HepG2 (cell line): ENCODE data around the gene KRTAP3-3. TPM values are rescaled to one million over a fixed set of nuclear protein-coding genes. Genes with fewer than 3 reads are reported as not detected.

ENCODE experiments used
- ATAC-seq: fragments of 200-7000 bp; cut with Tn5 transposase; 3 replicates; pipeline ENCODE4 v1.9.1; 2020; ENCODE audit warnings: mild to moderate bottlenecking, moderate library complexity
- BruUV-seq: library from RNA; stranded (reverse); fragments of 400-500 nt; replicated peaks from 2 replicates; lab custom pipeline; 2021; lab: Mats Ljungman, UMichigan
- CTCF ChIA-PET: fragments of 300-600 bp; formaldehyde crosslinking; extraction: SDS; loops from one replicate; lab custom pipeline; 2021; ENCODE audit warnings: low total read pairs, inconsistent platforms, low intra/inter-chr PET ratio; lab: Yijun Ruan, JAX
- POLR2A ChIA-PET: fragments of 350-600 bp; sonication (Branson Sonifier 250); formaldehyde crosslinking; loops from one replicate; lab custom pipeline; 2020; ENCODE audit warnings: antibody characterized with exemption, inconsistent platforms; lab: Yijun Ruan, JAX
- DNase-seq: peaks from one replicate; pipeline ENCODE4 v3.0.0-alpha.2; 2015; ENCODE audit warnings: low spot score
- FAIRE-seq: peaks from 3 replicates; lab custom pipeline; 2011; peaks lifted over from hg19 to GRCh38; lab: Jason Lieb, UNC
- H2AFZ ChIP-seq: one replicate; pipeline ENCODE4 v1.6.1; 2011; ENCODE audit warnings: low read length, inconsistent platforms
- H3K27ac ChIP-seq: fragments of 300-600 bp; 3 replicates; pipeline ENCODE4 v1.8.0; 2011; ENCODE audit warnings: mixed run types, mild to moderate bottlenecking, mixed read lengths, low read length, inconsistent platforms; ENCODE audit not compliant: insufficient read depth; ENCODE audit errors: extremely low read length
- H3K27me3 ChIP-seq, 2 experiments: fragments of 200-600 bp in 1 of 2; 2 replicates in 1 of 2; 3 replicates in 1 of 2; pipeline versions ENCODE4 v1.6.0 to v1.8.0; 2011; ENCODE audit warnings: low read length in 2 of 2, mild to moderate bottlenecking in 2 of 2, moderate library complexity in 2 of 2, inconsistent platforms in 1 of 2; ENCODE audit not compliant: insufficient read depth in 2 of 2, control insufficient read depth in 1 of 2
- H3K36me3 ChIP-seq, 2 experiments: fragments of 200-600 bp in 1 of 2; replicated peaks in 1 of 2; 2 replicates in 1 of 2; 3 replicates in 1 of 2; pipeline versions ENCODE4 v1.5.1 to v1.8.0; 2011; ENCODE audit warnings: low read length in 2 of 2, inconsistent platforms in 1 of 2; ENCODE audit not compliant: insufficient read depth in 2 of 2, control insufficient read depth in 1 of 2
- H3K4me1 ChIP-seq: 2 replicates; pipeline ENCODE4 v1.5.1; 2012; ENCODE audit warnings: low read length, inconsistent platforms; ENCODE audit not compliant: insufficient read depth
- H3K4me2 ChIP-seq: 2 replicates; pipeline ENCODE4 v1.6.0; 2011; ENCODE audit warnings: low read depth, low read length, inconsistent platforms
- H3K4me3 ChIP-seq, 3 experiments: fragments of 200-600 bp in 1 of 3; sonication (generic), shearing (Covaris generic) in 1 of 3; replicated peaks in 1 of 3; 2 replicates each; pipeline ENCODE4 v1.5.1; 2011 to 2016; ENCODE audit warnings: low read length in 3 of 3, inconsistent platforms in 2 of 3, low read depth in 2 of 3, mild to moderate bottlenecking in 2 of 3, control low read depth in 1 of 3, mixed read lengths in 1 of 3; ENCODE audit not compliant: insufficient read depth in 1 of 3
- H3K79me2 ChIP-seq: one replicate; pipeline ENCODE4 v1.6.1; 2011; ENCODE audit warnings: low read length, inconsistent platforms; ENCODE audit not compliant: insufficient read depth
- H3K9ac ChIP-seq: 2 replicates; pipeline ENCODE4 v1.6.0; 2011; ENCODE audit warnings: mild to moderate bottlenecking, low read depth, low read length, inconsistent platforms; ENCODE audit not compliant: insufficient read depth
- H3K9me3 ChIP-seq: 2 replicates; pipeline ENCODE4 v1.5.1; 2012; ENCODE audit warnings: mild to moderate bottlenecking, low read length
- H4K20me1 ChIP-seq: 2 replicates; pipeline ENCODE4 v1.6.0; 2011; ENCODE audit warnings: inconsistent platforms, mild to moderate bottlenecking, low read length, moderate library complexity; ENCODE audit not compliant: insufficient read depth
- HDAC1 ChIP-seq: sonication (generic); formaldehyde crosslinking; IDR thresholded peaks from 2 replicates; pipeline ENCODE4 v1.5.1; 2020; ENCODE audit warnings: mild to moderate bottlenecking, missing genetic modification reagents
- HNF4A ChIP-seq: sonication (generic); formaldehyde crosslinking; IDR thresholded peaks from 2 replicates; pipeline ENCODE4 v1.4.0; 2020; ENCODE audit warnings: missing genetic modification reagents
- IKZF1 ChIP-seq: fragments of 450-650 bp; IDR thresholded peaks from 2 replicates; pipeline ENCODE4 v1.7.1; 2016
- NR2F2 ChIP-seq: IDR thresholded peaks from 2 replicates; pipeline ENCODE4 v1.6.1; 2012; ENCODE audit warnings: low read depth, inconsistent platforms, borderline replicate concordance
- NR2F6 ChIP-seq, 2 experiments: IDR thresholded peaks; 2 replicates each; pipeline ENCODE4 v1.6.1; 2016; ENCODE audit warnings: antibody characterized with exemption in 1 of 2, mild to moderate bottlenecking in 1 of 2
- PAXIP1 ChIP-seq: sonication (generic); formaldehyde crosslinking; conservative IDR thresholded peaks from 2 replicates; pipeline ENCODE4 v1.4.0; 2020; ENCODE audit warnings: mild to moderate bottlenecking, missing genetic modification reagents, moderate library complexity
- SNAPC5 ChIP-seq: sonication (generic); formaldehyde crosslinking; IDR thresholded peaks from 2 replicates; pipeline ENCODE4 v1.8.1; 2023; ENCODE audit warnings: mild to moderate bottlenecking, missing genetic modification reagents, borderline replicate concordance
- SOX5 ChIP-seq: IDR thresholded peaks from 2 replicates; pipeline ENCODE4 v1.6.1; 2016; ENCODE audit warnings: borderline replicate concordance
- SOX6 ChIP-seq, 2 experiments: fragments of 450-650 bp in 1 of 2; sonication (generic) in 1 of 2; formaldehyde crosslinking in 1 of 2; IDR thresholded peaks; 2 replicates each; pipeline versions ENCODE4 v1.4.0 to v1.6.1; 2017 to 2020; ENCODE audit warnings: antibody characterized with exemption in 1 of 2, mild to moderate bottlenecking in 1 of 2, missing genetic modification reagents in 1 of 2
- STAG1 ChIP-seq: sonication (generic); formaldehyde crosslinking; IDR thresholded peaks from 2 replicates; pipeline ENCODE4 v1.4.0; 2020; ENCODE audit warnings: missing genetic modification reagents
- TFDP2 ChIP-seq: sonication (generic); formaldehyde crosslinking; IDR thresholded peaks from 2 replicates; pipeline ENCODE4 v1.4.0; 2020; ENCODE audit warnings: missing genetic modification reagents
- ZNF232 ChIP-seq: sonication (generic); formaldehyde crosslinking; IDR thresholded peaks from 2 replicates; pipeline ENCODE4 v1.4.0; 2020; ENCODE audit warnings: missing genetic modification reagents, borderline replicate concordance
- ZNF672 ChIP-seq: sonication (generic); formaldehyde crosslinking; IDR thresholded peaks from 2 replicates; pipeline ENCODE4 v1.8.1; 2022; ENCODE audit warnings: missing genetic modification reagents
- WGBS: methylation state at CpG from one replicate; pipeline ENCODE4 v1.1.6; 2017; ENCODE audit warnings: low lambda C conversion rate; 5-methylcytosine and 5-hydroxymethylcytosine counted together
- in situ Hi-C: cut with HindIII; loops from 2 replicates; pipeline ENCODE4 v1.10.0; 2017; ENCODE audit warnings: low pct_unique_long_range_greater_than_20kb; ENCODE audit not compliant: extremely low pct_ligation_motif_present
- intact Hi-C: fragments of 100-400 bp; cut with micrococcal nuclease; formaldehyde crosslinking; loops from one replicate; pipeline ENCODE4 v1.10.0; 2022; ENCODE audit not compliant: unreplicated experiment
- polyA plus RNA-seq, 8 experiments: library from polyadenylated mRNA; depleted of rRNA in 3 of 8; stranded (reverse) in 7 of 8; unstranded in 1 of 8; fragments of >200 nt; fragmentation: Illumina TruSeq in 4 of 8; extraction: Trizol in 4 of 8; gene quantifications; 2 replicates each; pipeline versions ENCODE4 v1.2.1 to v1.2.3, GENCODE V29; 2011 to 2016; ENCODE audit warnings: low read depth in 4 of 8, missing spikeins in 1 of 8, mixed read lengths in 1 of 8; ENCODE audit not compliant: insufficient read depth in 1 of 8
- total RNA-seq, 5 experiments: library from RNA; depleted of rRNA; stranded (reverse); fragments of >200 nt; fragmentation: Illumina TruSeq; extraction: Trizol; gene quantifications; 2 replicates each; pipeline ENCODE4 v1.2.3, GENCODE V29; 2016; ENCODE audit warnings: low read depth in 1 of 5
- TF ChIP-seq, protein P1 (sequence below): sonication (generic); formaldehyde crosslinking; IDR thresholded peaks from 2 replicates; pipeline ENCODE4 v1.5.1; 2020; ENCODE audit warnings: mild to moderate bottlenecking, missing genetic modification reagents, moderate library complexity

The KRTAP3-3 gene
- total and polyA plus RNA-seq, 2 of the 13 experiments (the other 11 are each of a cell fraction or from before 2014, with no cell fraction given) = not detected

DNA sequence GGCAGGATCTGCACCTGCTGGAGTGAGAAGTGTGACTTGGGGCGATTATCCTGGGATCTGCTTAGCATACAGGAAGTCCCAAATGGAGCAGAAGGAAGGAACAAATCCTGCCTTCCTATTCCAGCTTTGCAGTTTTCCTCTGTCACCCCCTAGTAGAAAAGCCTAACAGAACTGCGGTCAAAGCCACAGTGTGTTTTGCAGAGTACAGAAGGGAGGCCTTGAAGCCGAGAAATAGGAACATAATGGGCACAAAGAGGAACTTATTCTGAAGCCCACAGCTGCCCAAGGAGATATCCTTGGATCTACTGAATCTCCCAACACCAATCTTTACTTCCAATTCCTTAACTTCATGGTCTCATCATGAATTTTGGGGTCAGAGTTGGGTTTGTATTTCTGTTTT, 24.6 kb upstream of the KRTAP3-3 start (continued):
- TF ChIP-seq PAXIP1 (CRISPR knock-in tag) (no peak), ZNF672 (CRISPR knock-in tag) (no peak), STAG1 (CRISPR knock-in tag) (no peak)

- no peaks in the 10 kb centered on the region for H3K27me3 ChIP-seq
- peak; percentile 80 for ATAC-seq
- in situ Hi-C loops (no loop called here), intact Hi-C loops (no loop called here)
- H3K79me2 ChIP-seq = no peaks in the 10 kb centered on the region
- H4K20me1 ChIP-seq = no peaks in the 10 kb centered on the region
- H3K4me1 ChIP-seq = peaks cover 43% of the 10 kb centered on the region
- peak; percentile 72 for DNase-seq
- H3K4me3 ChIP-seq = no peak overlapping the region; a peak in 1 of 6 replicates
- POLR2A ChIA-PET = no interaction called here
- peak overlapping the region; percentile 45; the same call in 1 of the 2 replicates for H3K9ac ChIP-seq
- H3K4me2 ChIP-seq = peak overlapping the region; percentile 59
- peak overlapping the region; percentile 70 for H2AFZ ChIP-seq
- peak overlapping the region; percentile 19 for H3K27ac ChIP-seq
- no peak for FAIRE-seq
- BruUV-seq = no TSS peak
- WGBS = 49% methylated on average over 13 of the region's 13 CpGs
- CTCF ChIA-PET = no interaction called here
- no peaks in the 10 kb centered on the region; the same call in 1 of the 2 replicates for H3K9me3 ChIP-seq
- H3K36me3 ChIP-seq = no peaks in the 10 kb centered on the region
- TF ChIP-seq NR2F2 (no peak), SOX5 (CRISPR knock-in tag) (peak; percentile 60; the same call in 1 of the 2 replicates), IKZF1 (no peak), SNAPC5 (CRISPR knock-in tag) (no peak), NR2F6 (IDR thresholded peaks at IDR 0.05) (peak; percentile 40; the same call in 1 of the 2 replicates), NR2F6 (CRISPR knock-in tag; IDR thresholded peaks at IDR 0.05) (no peak), HDAC1 (CRISPR knock-in tag) (no peak), SOX6 (IDR thresholded peaks at IDR 0.05) (no peak), SOX6 (CRISPR knock-in tag; IDR thresholded peaks at IDR 0.05) (0 out of 2 replicates have a peak, but pooled peaks have one; percentile 25), TFDP2 (CRISPR knock-in tag) (no peak), ZNF232 (CRISPR knock-in tag) (no peak), HNF4A (no peak)
- TF ChIP-seq, protein P1, sequence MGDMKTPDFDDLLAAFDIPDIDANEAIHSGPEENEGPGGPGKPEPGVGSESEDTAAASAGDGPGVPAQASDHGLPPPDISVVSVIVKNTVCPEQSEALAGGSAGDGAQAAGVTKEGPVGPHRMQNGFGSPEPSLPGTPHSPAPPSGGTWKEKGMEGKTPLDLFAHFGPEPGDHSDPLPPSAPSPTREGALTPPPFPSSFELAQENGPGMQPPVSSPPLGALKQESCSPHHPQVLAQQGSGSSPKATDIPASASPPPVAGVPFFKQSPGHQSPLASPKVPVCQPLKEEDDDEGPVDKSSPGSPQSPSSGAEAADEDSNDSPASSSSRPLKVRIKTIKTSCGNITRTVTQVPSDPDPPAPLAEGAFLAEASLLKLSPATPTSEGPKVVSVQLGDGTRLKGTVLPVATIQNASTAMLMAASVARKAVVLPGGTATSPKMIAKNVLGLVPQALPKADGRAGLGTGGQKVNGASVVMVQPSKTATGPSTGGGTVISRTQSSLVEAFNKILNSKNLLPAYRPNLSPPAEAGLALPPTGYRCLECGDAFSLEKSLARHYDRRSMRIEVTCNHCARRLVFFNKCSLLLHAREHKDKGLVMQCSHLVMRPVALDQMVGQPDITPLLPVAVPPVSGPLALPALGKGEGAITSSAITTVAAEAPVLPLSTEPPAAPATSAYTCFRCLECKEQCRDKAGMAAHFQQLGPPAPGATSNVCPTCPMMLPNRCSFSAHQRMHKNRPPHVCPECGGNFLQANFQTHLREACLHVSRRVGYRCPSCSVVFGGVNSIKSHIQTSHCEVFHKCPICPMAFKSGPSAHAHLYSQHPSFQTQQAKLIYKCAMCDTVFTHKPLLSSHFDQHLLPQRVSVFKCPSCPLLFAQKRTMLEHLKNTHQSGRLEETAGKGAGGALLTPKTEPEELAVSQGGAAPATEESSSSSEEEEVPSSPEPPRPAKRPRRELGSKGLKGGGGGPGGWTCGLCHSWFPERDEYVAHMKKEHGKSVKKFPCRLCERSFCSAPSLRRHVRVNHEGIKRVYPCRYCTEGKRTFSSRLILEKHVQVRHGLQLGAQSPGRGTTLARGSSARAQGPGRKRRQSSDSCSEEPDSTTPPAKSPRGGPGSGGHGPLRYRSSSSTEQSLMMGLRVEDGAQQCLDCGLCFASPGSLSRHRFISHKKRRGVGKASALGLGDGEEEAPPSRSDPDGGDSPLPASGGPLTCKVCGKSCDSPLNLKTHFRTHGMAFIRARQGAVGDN = peak; percentile 64
These were observed 22.7 kb upstream of the KRTAP3-3 start for GRCh38 chr17:41016578-41017215.
